HUES64 (cell line): ENCODE measurements around the gene TP53TG3E. TPM values are rescaled to one million over a fixed set of nuclear protein-coding genes. Genes with fewer than 3 reads are reported as not detected.
"Not testable (repeated sequence)": the region's sequence is repeated elsewhere in the genome, so short reads cannot be mapped to it uniquely, and the experiment has no call there.

ENCODE experiments used
- H3K27ac ChIP-seq: 2 replicates; pipeline ENCODE4 v1.7.0; 2013; ENCODE audit warnings: low read depth, low read length, inconsistent platforms
- H3K27me3 ChIP-seq: 2 replicates; pipeline ENCODE4 v1.6.1; 2013; ENCODE audit warnings: mild to moderate bottlenecking, low read length; ENCODE audit not compliant: insufficient read depth
- H3K36me3 ChIP-seq: 2 replicates; pipeline ENCODE4 v1.6.1; 2013; ENCODE audit warnings: mild to moderate bottlenecking, low read length; ENCODE audit not compliant: insufficient read depth
- H3K4me1 ChIP-seq: 2 replicates; pipeline ENCODE4 v1.6.1; 2013; ENCODE audit warnings: mild to moderate bottlenecking, low read length, moderate library complexity; ENCODE audit not compliant: insufficient read depth
- H3K4me3 ChIP-seq: 2 replicates; pipeline ENCODE4 v1.5.1; 2013; ENCODE audit warnings: mild to moderate bottlenecking, low read length, moderate library complexity
- H3K9ac ChIP-seq: 2 replicates; pipeline ENCODE4 v1.6.1; 2013; ENCODE audit warnings: mild to moderate bottlenecking, low read depth, low read length
- H3K9me3 ChIP-seq: 2 replicates; pipeline ENCODE4 v1.6.1; 2013; ENCODE audit warnings: low read depth, low read length; ENCODE audit not compliant: insufficient read depth
- WGBS: fragments of 150-250, 120-280 bp; methylation state at CpG from one replicate; pipeline ENCODE4 v1.1.7; 2013; ENCODE audit warnings: missing lambda C conversion rate; 5-methylcytosine and 5-hydroxymethylcytosine counted together
- polyA plus RNA-seq, 2 experiments: library from polyadenylated mRNA; stranded (reverse); fragments of 50-300 nt; gene quantifications; one replicate each; pipeline ENCODE4 v1.2.3, GENCODE V29; 2013

The TP53TG3E gene, protein sequence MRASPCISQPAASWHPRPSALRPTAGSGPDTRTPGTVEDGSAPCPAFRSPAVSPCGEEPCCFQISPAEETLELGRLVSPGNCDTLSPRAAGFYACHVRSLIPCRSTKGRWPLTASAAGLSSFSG
- not detected for polyA plus RNA-seq (2013, experiment 1 of 2)
- polyA plus RNA-seq (2013, experiment 2 of 2) = not detected

DNA sequence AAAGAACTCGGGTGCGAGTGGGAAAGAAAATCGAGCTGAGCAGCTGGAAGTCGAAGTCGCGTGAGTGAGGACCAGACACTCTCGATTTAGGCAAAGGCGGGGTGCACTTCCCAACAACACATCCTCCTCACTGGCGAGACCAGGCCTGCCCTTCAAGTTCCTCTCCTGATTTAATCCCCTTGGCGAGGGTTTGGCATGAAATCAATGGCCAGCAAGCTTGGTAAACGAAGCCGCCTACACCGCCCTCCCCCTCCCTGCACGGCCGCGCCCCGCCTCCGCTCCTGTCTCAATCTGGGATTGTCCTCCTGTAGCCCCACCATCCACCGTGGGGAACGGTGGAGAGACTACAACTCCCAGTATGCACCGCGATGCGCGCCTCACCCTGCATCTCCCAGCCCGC, at the start of gene TP53TG3E:
Gene TP53TG3E, plus strand, starts transcription at position 301 of the 400 bp plus-strand sequence. Its CDS starts 68 bp downstream, at position 369.
- not testable (repeated sequence) for H3K4me1 ChIP-seq, H3K9ac ChIP-seq, H3K27me3 ChIP-seq, H3K4me3 ChIP-seq, H3K9me3 ChIP-seq, H3K27ac ChIP-seq, H3K36me3 ChIP-seq
- no CpG with 5 or more reads among the region's 25 CpGs for WGBS

DNA sequence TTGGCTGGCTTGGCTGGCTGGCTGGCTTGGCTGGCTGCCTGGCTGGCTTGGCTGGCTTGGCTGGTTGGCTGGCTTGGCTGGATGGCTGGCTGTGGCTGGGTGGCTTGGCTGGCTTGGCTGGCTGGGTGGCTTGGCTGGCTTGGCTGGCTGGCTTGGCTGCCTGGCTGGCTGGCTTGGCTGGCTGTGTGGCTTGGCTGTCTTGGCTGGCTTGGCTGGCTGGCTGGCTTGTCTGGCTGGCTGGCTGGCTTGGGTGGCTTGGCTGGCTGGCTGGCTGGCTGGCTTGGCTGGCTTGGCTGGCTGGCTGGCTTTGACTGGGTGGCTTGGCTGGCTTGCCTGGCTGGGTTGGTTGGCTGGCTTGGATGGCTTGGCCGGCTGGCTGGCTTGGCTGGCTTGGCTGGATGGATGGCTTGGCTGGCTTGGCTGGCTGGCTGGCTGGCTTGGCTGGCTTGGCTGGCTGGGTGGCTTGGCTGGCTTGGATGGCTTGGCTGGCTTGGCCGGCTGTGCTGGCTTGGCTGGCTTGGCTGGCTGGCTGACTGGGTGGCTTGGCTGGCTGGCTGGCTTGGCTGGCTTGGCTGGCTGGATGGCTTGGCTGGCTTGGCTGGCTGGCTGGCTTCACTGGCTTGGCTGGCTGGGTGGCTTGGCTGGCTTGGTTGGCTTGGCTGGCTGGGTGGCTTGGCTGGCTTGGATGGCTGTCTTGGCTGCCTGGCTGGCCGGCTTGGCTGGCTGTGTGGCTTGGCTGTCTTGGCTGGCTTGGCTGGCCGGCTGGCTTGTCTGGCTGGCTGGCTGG, 32.3 kb downstream of the TP53TG3E start:
- H3K27ac ChIP-seq, H3K9ac ChIP-seq, H3K27me3 ChIP-seq, H3K4me1 ChIP-seq, H3K4me3 ChIP-seq, H3K36me3 ChIP-seq: not testable (repeated sequence)
- 87% methylated on average over 4 of the region's 4 CpGs for WGBS
- peaks cover 14% of the 10 kb centered on the region; the same call in 1 of the 2 replicates for H3K9me3 ChIP-seq

DNA sequence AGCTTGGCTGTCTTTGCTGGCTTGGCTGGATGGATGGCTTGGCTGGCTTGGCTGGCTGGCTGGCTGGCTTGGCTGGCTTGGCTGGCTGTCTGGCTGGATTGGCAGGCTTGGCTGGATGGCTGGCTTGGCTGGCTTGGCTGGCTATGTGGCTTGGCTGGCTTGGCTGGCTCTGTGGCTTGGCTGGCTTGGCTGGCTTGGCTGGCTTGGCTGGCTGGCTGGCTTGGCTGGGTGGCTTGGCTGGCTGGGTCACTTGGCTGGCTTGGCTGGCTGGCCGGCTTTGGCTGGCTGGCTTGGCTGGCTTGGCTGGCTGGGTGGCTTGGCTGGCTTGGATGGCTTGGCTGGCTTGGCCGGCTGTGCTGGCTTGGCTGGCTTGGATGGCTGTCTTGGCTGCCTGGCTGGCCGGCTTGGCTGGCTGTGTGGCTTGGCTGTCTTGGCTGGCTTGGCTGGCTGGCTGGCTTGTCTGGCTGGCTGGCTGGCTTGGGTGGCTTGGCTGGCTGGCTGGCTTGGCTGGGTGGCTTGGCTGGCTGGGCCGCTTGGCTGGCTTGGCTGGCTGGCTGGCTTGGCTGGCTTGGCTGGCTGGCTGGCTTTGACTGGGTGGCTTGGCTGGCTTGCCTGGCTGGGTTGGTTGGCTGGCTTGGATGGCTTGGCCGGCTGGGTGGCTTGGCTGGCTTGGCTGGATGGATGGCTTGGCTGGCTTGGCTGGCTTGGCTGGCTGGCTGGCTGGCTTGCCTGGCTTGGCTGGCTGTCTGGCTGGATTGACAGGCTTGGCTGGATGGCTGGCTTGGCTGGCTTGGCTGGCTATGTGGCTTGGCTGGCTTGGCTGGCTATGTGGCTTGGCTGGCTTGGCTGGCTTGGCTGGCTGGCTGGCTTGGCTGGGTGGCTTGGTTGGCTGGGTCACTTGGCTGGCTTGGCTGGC, 33.8 kb downstream of the TP53TG3E start:
- H3K4me3 ChIP-seq, H3K36me3 ChIP-seq, H3K27ac ChIP-seq, H3K27me3 ChIP-seq, H3K9ac ChIP-seq, H3K4me1 ChIP-seq: not testable (repeated sequence)
- H3K9me3 ChIP-seq = peaks cover 14% of the 10 kb centered on the region; the same call in 1 of the 2 replicates
- 80% methylated on average over 5 of the region's 5 CpGs for WGBS

DNA sequence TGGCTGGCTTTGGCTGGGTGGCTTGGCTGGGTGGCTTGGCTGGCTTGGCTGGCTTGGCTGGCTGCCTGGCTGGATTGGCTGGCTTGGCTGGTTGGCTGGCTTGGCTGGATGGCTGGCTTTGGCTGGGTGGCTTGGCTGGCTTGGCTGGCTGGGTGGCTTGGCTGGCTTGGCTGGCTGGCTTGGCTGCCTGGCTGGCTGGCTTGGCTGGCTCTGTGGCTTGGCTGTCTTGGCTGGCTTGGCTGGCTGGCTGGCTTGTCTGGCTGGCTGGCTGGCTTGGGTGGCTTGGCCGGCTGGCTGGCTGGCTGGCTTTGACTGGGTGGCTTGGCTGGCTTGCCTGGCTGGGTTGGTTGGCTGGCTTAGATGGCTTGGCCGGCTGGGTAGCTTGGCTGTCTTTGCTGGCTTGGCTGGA, 34.4 kb downstream of the TP53TG3E start:
- not testable (repeated sequence) for H3K36me3 ChIP-seq, H3K27me3 ChIP-seq, H3K27ac ChIP-seq, H3K9ac ChIP-seq, H3K4me3 ChIP-seq, H3K4me1 ChIP-seq
- WGBS = 75% methylated on average over 2 of the region's 2 CpGs
- peaks cover 14% of the 10 kb centered on the region; the same call in 1 of the 2 replicates for H3K9me3 ChIP-seq

DNA sequence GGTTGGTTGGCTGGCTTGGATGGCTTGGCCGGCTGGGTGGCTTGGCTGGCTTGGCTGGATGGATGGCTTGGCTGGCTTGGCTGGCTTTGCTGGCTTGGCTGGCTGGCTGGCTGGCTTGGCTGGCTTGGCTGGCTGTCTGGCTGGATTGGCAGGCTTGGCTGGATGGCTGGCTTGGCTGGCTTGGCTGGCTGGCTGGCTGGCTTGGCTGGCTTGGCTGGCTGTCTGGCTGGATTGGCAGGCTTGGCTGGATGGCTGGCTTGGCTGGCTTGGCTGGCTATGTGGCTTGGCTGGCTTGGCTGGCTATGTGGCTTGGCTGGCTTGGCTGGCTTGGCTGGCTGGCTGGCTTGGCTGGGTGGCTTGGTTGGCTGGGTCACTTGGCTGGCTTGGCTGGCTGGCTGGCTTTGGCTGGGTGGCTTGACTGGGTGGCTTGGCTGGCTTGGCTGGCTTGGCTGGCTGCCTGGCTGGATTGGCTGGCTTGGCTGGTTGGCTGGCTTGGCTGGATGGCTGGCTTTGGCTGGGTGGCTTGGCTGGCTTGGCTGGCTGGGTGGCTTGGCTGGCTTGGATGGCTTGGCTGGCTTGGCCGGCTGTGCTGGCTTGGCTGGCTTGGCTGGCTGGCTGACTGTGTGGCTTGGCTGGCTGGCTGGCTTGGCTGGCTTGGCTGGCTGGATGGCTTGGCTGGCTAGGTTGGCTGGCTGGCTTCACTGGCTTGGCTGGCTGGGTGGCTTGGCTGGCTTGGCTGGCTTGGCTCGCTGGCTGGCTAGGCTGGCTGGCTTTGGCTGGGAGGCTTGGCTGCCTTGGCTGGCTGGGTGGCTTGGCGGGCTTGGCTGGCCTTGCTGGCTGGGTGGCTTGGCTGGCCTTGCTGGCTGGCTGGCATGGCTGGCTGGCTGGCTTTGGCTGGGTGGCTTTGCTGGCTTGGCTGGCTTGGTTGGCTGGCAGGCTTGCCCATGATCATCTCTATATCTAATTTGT, 35.3 kb downstream of the TP53TG3E start:
- H3K27ac ChIP-seq, H3K36me3 ChIP-seq, H3K4me1 ChIP-seq, H3K9ac ChIP-seq, H3K4me3 ChIP-seq, H3K27me3 ChIP-seq: not testable (repeated sequence)
- peaks cover 14% of the 10 kb centered on the region; the same call in 1 of the 2 replicates for H3K9me3 ChIP-seq
- WGBS = 82% methylated on average over 3 of the region's 4 CpGs
